Neural cell (in vitro differentiated cells): ENCODE data around the gene URAD. TPM values are rescaled to one million over a fixed set of nuclear protein-coding genes. Genes with fewer than 3 reads are reported as not detected.

ENCODE experiments used
- polyA plus RNA-seq: library from polyadenylated mRNA; depleted of rRNA; stranded (reverse); fragments of >200 nt; gene quantifications from 2 replicates; pipeline ENCODE4 v1.2.3, GENCODE V29; 2014
- small RNA-seq, 3 experiments: library from RNA; depleted of rRNA; stranded (forward); fragments of <200 nt; gene quantifications; one replicate each; pipeline ENCODE3, GENCODE V24; 2012

Gene URAD
- polyA plus RNA-seq, 1 donor from 2014 or later = not detected

Small RNA genes within 50 kb of the gene (small RNA-seq; reads per million reads assigned to genes)
- gene ATP5F1EP2 (0 to 1.3 (median 0.97) reads per million in 3 experiments), gene RN7SL272P (0 reads per million in 3 experiments)

Other genes starting within 250 kb of the URAD start
- not detected in 2 replicates for gene GSX1, start 196.2 kb downstream of the URAD start, polyA plus RNA-seq
- gene PDX1, start 68.7 kb downstream of the URAD start, polyA plus RNA-seq = not detected in 2 replicates
- gene CDX2, start 19.4 kb downstream of the URAD start, polyA plus RNA-seq = not detected in 2 replicates
- 0.41 and 0.64 TPM in 2 replicates for gene FLT3, start 111.9 kb upstream of the URAD start, polyA plus RNA-seq
- gene PAN3, start 149.9 kb upstream of the URAD start, polyA plus RNA-seq = 35.8 and 44.0 TPM in 2 replicates